NAMALWA (cell line): ENCODE results near the gene PRC1.

Experiments
- DNase-seq: peaks from one replicate; pipeline ENCODE4 v3.0.0-alpha.2; 2015; ENCODE audit warnings: low spot score

Gene PRC1

GRCh38 chr15:90955624-90956273 is 38.6 kb downstream of the PRC1 start:
- peak; percentile 41 for DNase-seq

- peak; percentile 97 for DNase-seq
Observed at GRCh38 chr15:90954712-90955623, 39.4 kb downstream of the PRC1 start, which contains the start of gene RCCD1. Gene RCCD1 (plus strand): TSS chr15:90954884. CDS start chr15:90956735, 1,851 bp downstream.

- no peak for DNase-seq
Observed at GRCh38 chr15:90953947-90954711, 40.2 kb downstream of the PRC1 start.

GRCh38 chr15:90952901-90953677 is 41.2 kb downstream of the PRC1 start:
- DNase-seq = no peak

- no peak for DNase-seq
Observed at GRCh38 chr15:90950676-90951075, 43.7 kb downstream of the PRC1 start.

GRCh38 chr15:90949979-90950675 is 44.2 kb downstream of the PRC1 start:
- DNase-seq = no peak

GRCh38 chr15:90948506-90948905 is 45.8 kb downstream of the PRC1 start:
- no peak for DNase-seq

- DNase-seq = no peak
Observed at GRCh38 chr15:90947577-90948357, 46.6 kb downstream of the PRC1 start.

- no peak for DNase-seq
Observed at GRCh38 chr15:90946941-90947576, 47.3 kb downstream of the PRC1 start.

- no peak for DNase-seq
Observed at GRCh38 chr15:90946538-90946937, 47.8 kb downstream of the PRC1 start.

- DNase-seq = no peak
Observed at GRCh38 chr15:90945091-90945490, 49.2 kb downstream of the PRC1 start.

- DNase-seq = no peak
Observed at GRCh38 chr15:90942354-90943120, 51.8 kb downstream of the PRC1 start.

GRCh38 chr15:90941038-90941437 is 53.3 kb downstream of the PRC1 start:
- no peak for DNase-seq

GRCh38 chr15:90939756-90940155 is 54.6 kb downstream of the PRC1 start:
- no peak for DNase-seq

GRCh38 chr15:90938261-90938660 is 56.1 kb downstream of the PRC1 start:
- no peak for DNase-seq

GRCh38 chr15:90936823-90937222 is 57.5 kb downstream of the PRC1 start:
- no peak for DNase-seq

GRCh38 chr15:90934949-90935751 is 59.2 kb downstream of the PRC1 start, which contains the start of gene UNC45A:
Gene UNC45A (plus strand): TSS chr15:90935285. CDS start chr15:90935325, 40 bp downstream.
- DNase-seq = peak; percentile 96
